ENCODE results near the gene B4GALT6.

- TF ChIP-seq POLR2AphosphoS5 (IDR thresholded peaks at IDR 0.05; ENCODE audit: low read depth, low read length) (no peak), CHD1 (IDR thresholded peaks at IDR 0.05; ENCODE audit: low read depth, low read length) (no peak), CTCF (IDR thresholded peaks at IDR 0.05; ENCODE audit: control extremely low read depth in 1 of 3, insufficient read depth in 1 of 3, low read depth in 1 of 3, low read length in 3 of 3) (no peak)
Measured at GRCh38 chr18:31683106-31683505, 1.3 kb downstream of the B4GALT6 start.

Measured in H1 (cell line).